HepG2 (cell line): Measurements from ENCODE around the gene SRSF6. TPM values are rescaled to one million over a fixed set of nuclear protein-coding genes. Genes with fewer than 3 reads are reported as not detected.

Experiments used
- BHLHE40 ChIP-seq: IDR thresholded peaks from 2 replicates; pipeline ENCODE4 v1.6.1; 2011; ENCODE audit warnings: low read length, improper control_type of control experiment
- BORCS8-MEF2B ChIP-seq: sonication (generic); formaldehyde crosslinking; IDR thresholded peaks from 2 replicates; pipeline ENCODE4 v1.8.0; 2022; ENCODE audit warnings: mild to moderate bottlenecking, missing genetic modification reagents
- CAMTA2 ChIP-seq: sonication (generic); formaldehyde crosslinking; IDR thresholded peaks from 2 replicates; pipeline ENCODE4 v1.4.0; 2020; ENCODE audit warnings: mild to moderate bottlenecking, missing genetic modification reagents, borderline replicate concordance
- HOXA3 ChIP-seq: sonication (generic); formaldehyde crosslinking; IDR thresholded peaks from 2 replicates; pipeline ENCODE4 v1.5.0; 2020; ENCODE audit warnings: missing genetic modification reagents
- KMT2B ChIP-seq: IDR thresholded peaks from 2 replicates; pipeline ENCODE4 v1.6.1; 2016; ENCODE audit warnings: missing genetic modification reagents, missing compliant biosample characterization
- TRIM24 ChIP-seq: sonication (generic); formaldehyde crosslinking; IDR thresholded peaks from 2 replicates; pipeline ENCODE4 v1.8.0; 2022; ENCODE audit warnings: mild to moderate bottlenecking, missing genetic modification reagents
- ZNF121 ChIP-seq: sonication (generic); formaldehyde crosslinking; IDR thresholded peaks from 2 replicates; pipeline ENCODE4 v1.5.0; 2020; ENCODE audit warnings: mild to moderate bottlenecking, missing genetic modification reagents
- ZNF232 ChIP-seq: sonication (generic); formaldehyde crosslinking; IDR thresholded peaks from 2 replicates; pipeline ENCODE4 v1.4.0; 2020; ENCODE audit warnings: missing genetic modification reagents, borderline replicate concordance
- ZNF839 ChIP-seq: sonication (generic); formaldehyde crosslinking; IDR thresholded peaks from 2 replicates; pipeline ENCODE4 v1.4.0; 2020; ENCODE audit warnings: missing genetic modification reagents, mild to moderate bottlenecking, borderline replicate concordance
- polyA plus RNA-seq, 8 experiments: library from polyadenylated mRNA; depleted of rRNA in 3 of 8; stranded (reverse) in 7 of 8; unstranded in 1 of 8; fragments of >200 nt; fragmentation: Illumina TruSeq in 4 of 8; extraction: Trizol in 4 of 8; gene quantifications; 2 replicates each; pipeline versions ENCODE4 v1.2.1 to v1.2.3, GENCODE V29; 2011 to 2016; ENCODE audit warnings: low read depth in 4 of 8, missing spikeins in 1 of 8, mixed read lengths in 1 of 8; ENCODE audit not compliant: insufficient read depth in 1 of 8
- total RNA-seq, 5 experiments: library from RNA; depleted of rRNA; stranded (reverse); fragments of >200 nt; fragmentation: Illumina TruSeq; extraction: Trizol; gene quantifications; 2 replicates each; pipeline ENCODE4 v1.2.3, GENCODE V29; 2016; ENCODE audit warnings: low read depth in 1 of 5
- TF ChIP-seq, protein P1 (sequence below): sonication (generic); formaldehyde crosslinking; IDR thresholded peaks from 2 replicates; pipeline ENCODE4 v1.5.0; 2020; ENCODE audit warnings: mild to moderate bottlenecking, missing genetic modification reagents, borderline replicate concordance
- TF ChIP-seq, protein P2 (sequence below): IDR thresholded peaks from 2 replicates; pipeline ENCODE4 v1.6.1; 2012; ENCODE audit warnings: inconsistent platforms
- TF ChIP-seq, protein P3 (sequence below): sonication (generic); formaldehyde crosslinking; IDR thresholded peaks from 2 replicates; pipeline ENCODE4 v1.4.0; 2020; ENCODE audit warnings: mild to moderate bottlenecking, missing genetic modification reagents
- TF ChIP-seq, protein P4 (sequence below): sonication (generic); formaldehyde crosslinking; IDR thresholded peaks from 2 replicates; pipeline ENCODE4 v1.5.1; 2020; ENCODE audit warnings: mild to moderate bottlenecking, missing genetic modification reagents, moderate library complexity
- TF ChIP-seq, protein P5 (sequence below): IDR thresholded peaks from 2 replicates; pipeline ENCODE4 v1.6.1; 2016; ENCODE audit warnings: missing genetic modification reagents, missing compliant biosample characterization
- TF ChIP-seq, protein P6 (sequence below): sonication (generic); formaldehyde crosslinking; IDR thresholded peaks from 2 replicates; pipeline ENCODE4 v1.4.0; 2020; ENCODE audit warnings: missing genetic modification reagents
- TF ChIP-seq, protein P7 (sequence below): sonication (generic); formaldehyde crosslinking; IDR thresholded peaks from 2 replicates; pipeline ENCODE4 v1.8.0; 2022; ENCODE audit warnings: missing genetic modification reagents, mild to moderate bottlenecking, borderline replicate concordance
- TF ChIP-seq, protein P8 (sequence below): sonication (generic); formaldehyde crosslinking; IDR thresholded peaks from 2 replicates; pipeline ENCODE4 v1.4.0; 2020; ENCODE audit warnings: missing genetic modification reagents

Gene SRSF6
- total and polyA plus RNA-seq, 2 of the 13 experiments (the other 11 are each of a cell fraction or from before 2014, with no cell fraction given), result 156 to 194 TPM

DNA sequence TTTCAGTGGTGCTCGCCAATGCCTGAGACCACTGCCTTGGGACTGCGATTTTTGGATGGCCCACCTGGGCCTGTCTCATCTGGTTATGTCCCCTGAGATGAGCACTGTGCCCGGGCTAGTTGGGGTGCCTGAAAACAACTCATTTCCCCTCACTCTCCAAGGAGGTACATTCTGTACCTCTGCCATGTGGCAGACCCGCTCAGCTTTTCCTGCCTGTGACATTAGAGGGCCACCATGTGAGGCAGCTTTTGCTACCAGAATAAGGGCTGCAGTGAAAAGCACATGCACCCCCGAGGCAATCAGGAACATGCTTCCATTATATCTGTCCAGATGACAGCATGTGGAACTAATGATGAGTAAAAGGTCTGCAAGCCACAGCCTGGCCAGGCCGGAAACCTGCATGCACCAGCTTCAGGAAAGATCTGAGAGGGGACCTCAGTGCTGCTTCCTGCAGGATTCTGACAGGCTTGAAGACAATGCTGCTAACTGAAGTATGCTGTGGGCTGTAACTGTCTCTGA lies 11.3 kb upstream of the SRSF6 start (continued):
- TF ChIP-seq, protein P1, sequence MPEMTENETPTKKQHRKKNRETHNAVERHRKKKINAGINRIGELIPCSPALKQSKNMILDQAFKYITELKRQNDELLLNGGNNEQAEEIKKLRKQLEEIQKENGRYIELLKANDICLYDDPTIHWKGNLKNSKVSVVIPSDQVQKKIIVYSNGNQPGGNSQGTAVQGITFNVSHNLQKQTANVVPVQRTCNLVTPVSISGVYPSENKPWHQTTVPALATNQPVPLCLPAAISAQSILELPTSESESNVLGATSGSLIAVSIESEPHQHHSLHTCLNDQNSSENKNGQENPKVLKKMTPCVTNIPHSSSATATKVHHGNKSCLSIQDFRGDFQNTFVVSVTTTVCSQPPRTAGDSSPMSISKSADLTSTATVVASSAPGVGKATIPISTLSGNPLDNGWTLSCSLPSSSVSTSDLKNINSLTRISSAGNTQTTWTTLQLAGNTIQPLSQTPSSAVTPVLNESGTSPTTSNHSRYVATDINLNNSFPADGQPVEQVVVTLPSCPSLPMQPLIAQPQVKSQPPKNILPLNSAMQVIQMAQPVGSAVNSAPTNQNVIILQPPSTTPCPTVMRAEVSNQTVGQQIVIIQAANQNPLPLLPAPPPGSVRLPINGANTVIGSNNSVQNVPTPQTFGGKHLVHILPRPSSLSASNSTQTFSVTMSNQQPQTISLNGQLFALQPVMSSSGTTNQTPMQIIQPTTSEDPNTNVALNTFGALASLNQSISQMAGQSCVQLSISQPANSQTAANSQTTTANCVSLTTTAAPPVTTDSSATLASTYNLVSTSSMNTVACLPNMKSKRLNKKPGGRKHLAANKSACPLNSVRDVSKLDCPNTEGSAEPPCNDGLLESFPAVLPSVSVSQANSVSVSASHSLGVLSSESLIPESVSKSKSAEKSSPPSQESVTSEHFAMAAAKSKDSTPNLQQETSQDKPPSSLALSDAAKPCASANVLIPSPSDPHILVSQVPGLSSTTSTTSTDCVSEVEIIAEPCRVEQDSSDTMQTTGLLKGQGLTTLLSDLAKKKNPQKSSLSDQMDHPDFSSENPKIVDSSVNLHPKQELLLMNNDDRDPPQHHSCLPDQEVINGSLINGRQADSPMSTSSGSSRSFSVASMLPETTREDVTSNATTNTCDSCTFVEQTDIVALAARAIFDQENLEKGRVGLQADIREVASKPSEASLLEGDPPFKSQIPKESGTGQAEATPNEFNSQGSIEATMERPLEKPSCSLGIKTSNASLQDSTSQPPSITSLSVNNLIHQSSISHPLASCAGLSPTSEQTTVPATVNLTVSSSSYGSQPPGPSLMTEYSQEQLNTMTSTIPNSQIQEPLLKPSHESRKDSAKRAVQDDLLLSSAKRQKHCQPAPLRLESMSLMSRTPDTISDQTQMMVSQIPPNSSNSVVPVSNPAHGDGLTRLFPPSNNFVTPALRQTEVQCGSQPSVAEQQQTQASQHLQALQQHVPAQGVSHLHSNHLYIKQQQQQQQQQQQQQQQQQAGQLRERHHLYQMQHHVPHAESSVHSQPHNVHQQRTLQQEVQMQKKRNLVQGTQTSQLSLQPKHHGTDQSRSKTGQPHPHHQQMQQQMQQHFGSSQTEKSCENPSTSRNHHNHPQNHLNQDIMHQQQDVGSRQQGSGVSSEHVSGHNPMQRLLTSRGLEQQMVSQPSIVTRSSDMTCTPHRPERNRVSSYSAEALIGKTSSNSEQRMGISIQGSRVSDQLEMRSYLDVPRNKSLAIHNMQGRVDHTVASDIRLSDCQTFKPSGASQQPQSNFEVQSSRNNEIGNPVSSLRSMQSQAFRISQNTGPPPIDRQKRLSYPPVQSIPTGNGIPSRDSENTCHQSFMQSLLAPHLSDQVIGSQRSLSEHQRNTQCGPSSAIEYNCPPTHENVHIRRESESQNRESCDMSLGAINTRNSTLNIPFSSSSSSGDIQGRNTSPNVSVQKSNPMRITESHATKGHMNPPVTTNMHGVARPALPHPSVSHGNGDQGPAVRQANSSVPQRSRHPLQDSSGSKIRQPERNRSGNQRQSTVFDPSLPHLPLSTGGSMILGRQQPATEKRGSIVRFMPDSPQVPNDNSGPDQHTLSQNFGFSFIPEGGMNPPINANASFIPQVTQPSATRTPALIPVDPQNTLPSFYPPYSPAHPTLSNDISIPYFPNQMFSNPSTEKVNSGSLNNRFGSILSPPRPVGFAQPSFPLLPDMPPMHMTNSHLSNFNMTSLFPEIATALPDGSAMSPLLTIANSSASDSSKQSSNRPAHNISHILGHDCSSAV (CRISPR knock-in tag), result no peak
- TF ChIP-seq, protein P2, sequence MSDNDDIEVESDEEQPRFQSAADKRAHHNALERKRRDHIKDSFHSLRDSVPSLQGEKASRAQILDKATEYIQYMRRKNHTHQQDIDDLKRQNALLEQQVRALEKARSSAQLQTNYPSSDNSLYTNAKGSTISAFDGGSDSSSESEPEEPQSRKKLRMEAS, result 0 out of 2 replicates have a peak, but pooled peaks have one; percentile 14
- no peak for TF ChIP-seq BHLHE40
- no peak for TF ChIP-seq TRIM24 (CRISPR knock-in tag)
- TF ChIP-seq, protein P3, sequence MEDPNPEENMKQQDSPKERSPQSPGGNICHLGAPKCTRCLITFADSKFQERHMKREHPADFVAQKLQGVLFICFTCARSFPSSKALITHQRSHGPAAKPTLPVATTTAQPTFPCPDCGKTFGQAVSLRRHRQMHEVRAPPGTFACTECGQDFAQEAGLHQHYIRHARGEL (CRISPR knock-in tag), result no peak
- TF ChIP-seq, protein P4, sequence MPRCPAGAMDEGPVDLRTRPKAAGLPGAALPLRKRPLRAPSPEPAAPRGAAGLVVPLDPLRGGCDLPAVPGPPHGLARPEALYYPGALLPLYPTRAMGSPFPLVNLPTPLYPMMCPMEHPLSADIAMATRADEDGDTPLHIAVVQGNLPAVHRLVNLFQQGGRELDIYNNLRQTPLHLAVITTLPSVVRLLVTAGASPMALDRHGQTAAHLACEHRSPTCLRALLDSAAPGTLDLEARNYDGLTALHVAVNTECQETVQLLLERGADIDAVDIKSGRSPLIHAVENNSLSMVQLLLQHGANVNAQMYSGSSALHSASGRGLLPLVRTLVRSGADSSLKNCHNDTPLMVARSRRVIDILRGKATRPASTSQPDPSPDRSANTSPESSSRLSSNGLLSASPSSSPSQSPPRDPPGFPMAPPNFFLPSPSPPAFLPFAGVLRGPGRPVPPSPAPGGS (CRISPR knock-in tag), result no peak
- no peak for TF ChIP-seq ZNF839 (CRISPR knock-in tag)
- TF ChIP-seq, protein P5, sequence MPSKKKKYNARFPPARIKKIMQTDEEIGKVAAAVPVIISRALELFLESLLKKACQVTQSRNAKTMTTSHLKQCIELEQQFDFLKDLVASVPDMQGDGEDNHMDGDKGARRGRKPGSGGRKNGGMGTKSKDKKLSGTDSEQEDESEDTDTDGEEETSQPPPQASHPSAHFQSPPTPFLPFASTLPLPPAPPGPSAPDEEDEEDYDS (CRISPR knock-in tag), result no peak
- TF ChIP-seq, protein P6, sequence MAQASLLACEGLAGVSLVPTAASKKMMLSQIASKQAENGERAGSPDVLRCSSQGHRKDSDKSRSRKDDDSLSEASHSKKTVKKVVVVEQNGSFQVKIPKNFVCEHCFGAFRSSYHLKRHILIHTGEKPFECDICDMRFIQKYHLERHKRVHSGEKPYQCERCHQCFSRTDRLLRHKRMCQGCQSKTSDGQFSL, result no peak
- no peak for TF ChIP-seq BORCS8-MEF2B (CRISPR knock-in tag)
- no peak for TF ChIP-seq KMT2B (CRISPR knock-in tag)
- TF ChIP-seq, protein P7, sequence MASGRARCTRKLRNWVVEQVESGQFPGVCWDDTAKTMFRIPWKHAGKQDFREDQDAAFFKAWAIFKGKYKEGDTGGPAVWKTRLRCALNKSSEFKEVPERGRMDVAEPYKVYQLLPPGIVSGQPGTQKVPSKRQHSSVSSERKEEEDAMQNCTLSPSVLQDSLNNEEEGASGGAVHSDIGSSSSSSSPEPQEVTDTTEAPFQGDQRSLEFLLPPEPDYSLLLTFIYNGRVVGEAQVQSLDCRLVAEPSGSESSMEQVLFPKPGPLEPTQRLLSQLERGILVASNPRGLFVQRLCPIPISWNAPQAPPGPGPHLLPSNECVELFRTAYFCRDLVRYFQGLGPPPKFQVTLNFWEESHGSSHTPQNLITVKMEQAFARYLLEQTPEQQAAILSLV, result no peak
- TF ChIP-seq ZNF121 (CRISPR knock-in tag), result no peak
- TF ChIP-seq CAMTA2, result no peak
- TF ChIP-seq, protein P8, sequence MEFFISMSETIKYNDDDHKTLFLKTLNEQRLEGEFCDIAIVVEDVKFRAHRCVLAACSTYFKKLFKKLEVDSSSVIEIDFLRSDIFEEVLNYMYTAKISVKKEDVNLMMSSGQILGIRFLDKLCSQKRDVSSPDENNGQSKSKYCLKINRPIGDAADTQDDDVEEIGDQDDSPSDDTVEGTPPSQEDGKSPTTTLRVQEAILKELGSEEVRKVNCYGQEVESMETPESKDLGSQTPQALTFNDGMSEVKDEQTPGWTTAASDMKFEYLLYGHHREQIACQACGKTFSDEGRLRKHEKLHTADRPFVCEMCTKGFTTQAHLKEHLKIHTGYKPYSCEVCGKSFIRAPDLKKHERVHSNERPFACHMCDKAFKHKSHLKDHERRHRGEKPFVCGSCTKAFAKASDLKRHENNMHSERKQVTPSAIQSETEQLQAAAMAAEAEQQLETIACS (CRISPR knock-in tag), result no peak
- TF ChIP-seq ZNF232 (CRISPR knock-in tag), result no peak
- 0 out of 2 replicates have a peak, but pooled peaks have one; percentile 3 for TF ChIP-seq HOXA3 (CRISPR knock-in tag)
